SU-DHL-6 (cell line): ENCODE measurements around the gene NMU.

Experiments used
- H2AFZ ChIP-seq: fragments of 200-600 bp; sonication (generic); 2 replicates; pipeline ENCODE4 v1.6.1; 2014; ENCODE audit warnings: low read depth, mild to moderate bottlenecking, moderate library complexity, mixed read lengths, antibody characterized with exemption, low read length; ENCODE audit not compliant: severe bottlenecking
- H3F3A ChIP-seq: fragments of 200-600 bp; shearing (Covaris generic); 2 replicates; pipeline ENCODE4 v1.6.0; 2016; ENCODE audit warnings: antibody characterized with exemption, mild to moderate bottlenecking; ENCODE audit not compliant: insufficient read depth
- H3K27ac ChIP-seq: fragments of 200-600 bp; sonication (generic); 2 replicates; pipeline ENCODE4 v1.5.1; 2016; ENCODE audit warnings: low read depth, mild to moderate bottlenecking, low read length, moderate library complexity, mixed read lengths
- H3K27me3 ChIP-seq: fragments of 200-600 bp; sonication (generic), shearing (Covaris generic); 2 replicates; pipeline ENCODE4 v1.6.0; 2014; ENCODE audit warnings: mild to moderate bottlenecking, low read length
- H3K36me3 ChIP-seq: fragments of 200-600 bp; sonication (generic); 2 replicates; pipeline ENCODE4 v1.6.1; 2014; ENCODE audit warnings: mild to moderate bottlenecking, low read length, mixed read lengths
- H3K4me2 ChIP-seq: fragments of 300-600, 200-600 bp; shearing (Covaris generic), sonication (generic); 2 replicates; pipeline ENCODE4 v1.6.0; 2014; ENCODE audit warnings: low read length, low read depth, mild to moderate bottlenecking; ENCODE audit not compliant: poor library complexity, severe bottlenecking
- H3K4me3 ChIP-seq: fragments of 200-600 bp; sonication (generic); 2 replicates; pipeline ENCODE4 v1.5.1; 2014; ENCODE audit warnings: antibody characterized with exemption, low read length, mild to moderate bottlenecking, mixed read lengths; ENCODE audit not compliant: insufficient read depth, poor library complexity, severe bottlenecking
- H3K79me2 ChIP-seq: fragments of 200-600 bp; sonication (generic); 2 replicates; pipeline ENCODE4 v1.6.1; 2014; ENCODE audit warnings: mild to moderate bottlenecking, low read length, moderate library complexity; ENCODE audit not compliant: insufficient read depth
- H3K9ac ChIP-seq: fragments of 200-600 bp; sonication (generic); 2 replicates; pipeline ENCODE4 v1.7.0; 2014; ENCODE audit warnings: mild to moderate bottlenecking, low read length
- H3K9me2 ChIP-seq: fragments of 200-600 bp; sonication (generic); replicated peaks from 2 replicates; pipeline ENCODE4 v1.6.1; 2014; ENCODE audit warnings: low read length; ENCODE audit not compliant: insufficient read depth
- H3K9me3 ChIP-seq: fragments of 200-600 bp; sonication (generic); 2 replicates; pipeline ENCODE4 v1.6.1; 2014; ENCODE audit warnings: low read length, mixed read lengths; ENCODE audit not compliant: insufficient read depth
- H4K20me1 ChIP-seq: fragments of 200-600 bp; sonication (generic); 2 replicates; pipeline ENCODE4 v1.6.1; 2014; ENCODE audit warnings: low read depth, mild to moderate bottlenecking, antibody characterized with exemption, low read length, moderate library complexity, mixed read lengths
- CTCF ChIP-seq: fragments of 200-600 bp; sonication (generic); IDR thresholded peaks from one replicate; pipeline ENCODE4 v1.5.1; 2017; ENCODE audit warnings: antibody characterized with exemption, mild to moderate bottlenecking, low read length, moderate library complexity; ENCODE audit not compliant: insufficient read depth, poor library complexity, severe bottlenecking
- EZH2phosphoT487 ChIP-seq: fragments of 200-600 bp; sonication (generic), shearing (Covaris generic); conservative IDR thresholded peaks from 2 replicates; pipeline ENCODE4 v1.6.1; 2018; ENCODE audit warnings: mild to moderate bottlenecking, antibody characterized with exemption, low read length, moderate library complexity, mixed read lengths

The NMU gene

DNA sequence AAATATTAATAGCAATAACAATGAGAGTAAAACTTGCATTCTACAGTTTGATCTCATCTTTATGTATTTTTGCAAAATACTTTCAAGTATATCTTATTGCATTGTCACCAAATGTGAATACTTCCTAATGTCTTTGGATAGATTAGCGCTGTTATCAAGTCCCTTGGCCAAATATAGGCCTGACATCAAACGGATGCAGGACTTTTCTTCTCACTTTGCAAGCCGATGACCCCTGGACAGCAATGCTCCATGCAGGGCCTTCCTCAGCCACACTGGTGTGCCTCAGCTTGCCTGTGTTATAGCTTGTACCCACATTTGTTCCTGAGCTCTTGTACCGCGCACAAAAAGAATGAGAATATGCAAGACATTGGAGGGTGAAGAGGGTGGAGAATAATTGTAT lies 18.0 kb upstream of the NMU start:
- Histone ChIP-seq H3K4me2 (no peak overlapping the region), H2AFZ (no peak overlapping the region), H3K4me3 (no peak overlapping the region), H3K79me2 (no peaks in the 10 kb centered on the region), H3K27me3 (no peaks in the 10 kb centered on the region), H3K9me3 (no peaks in the 10 kb centered on the region), H3K9ac (no peak overlapping the region), H4K20me1 (no peaks in the 10 kb centered on the region), H3K27ac (no peak overlapping the region), H3K9me2 (no peaks in the 10 kb centered on the region), H3F3A (no peaks in the 10 kb centered on the region), H3K36me3 (no peaks in the 10 kb centered on the region)
- no peak for TF ChIP-seq EZH2phosphoT487
- TF ChIP-seq CTCF: no peak

DNA sequence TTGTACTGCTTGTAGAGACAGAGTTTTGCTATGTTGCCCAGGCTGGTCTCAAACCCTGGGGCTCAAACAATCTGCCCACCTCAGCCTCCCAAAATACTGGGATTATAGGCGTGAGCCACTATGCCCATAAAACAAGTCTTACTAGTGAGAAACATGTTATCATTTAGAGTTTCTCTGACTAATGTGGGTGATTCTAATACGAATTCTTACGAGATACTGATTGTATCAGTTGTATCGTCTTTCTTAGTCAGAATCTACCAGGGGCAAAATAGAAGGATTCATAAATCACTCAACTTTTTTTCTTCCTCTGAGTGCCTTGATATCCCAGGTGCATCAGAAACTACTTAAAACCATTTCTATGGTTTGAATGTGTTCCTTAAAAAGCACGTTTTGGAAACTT lies 14.4 kb upstream of the NMU start:
- no peaks in the 10 kb centered on the region for H3K27me3 ChIP-seq
- no peak overlapping the region for H3K9ac ChIP-seq
- no peaks in the 10 kb centered on the region for H3F3A ChIP-seq

DNA sequence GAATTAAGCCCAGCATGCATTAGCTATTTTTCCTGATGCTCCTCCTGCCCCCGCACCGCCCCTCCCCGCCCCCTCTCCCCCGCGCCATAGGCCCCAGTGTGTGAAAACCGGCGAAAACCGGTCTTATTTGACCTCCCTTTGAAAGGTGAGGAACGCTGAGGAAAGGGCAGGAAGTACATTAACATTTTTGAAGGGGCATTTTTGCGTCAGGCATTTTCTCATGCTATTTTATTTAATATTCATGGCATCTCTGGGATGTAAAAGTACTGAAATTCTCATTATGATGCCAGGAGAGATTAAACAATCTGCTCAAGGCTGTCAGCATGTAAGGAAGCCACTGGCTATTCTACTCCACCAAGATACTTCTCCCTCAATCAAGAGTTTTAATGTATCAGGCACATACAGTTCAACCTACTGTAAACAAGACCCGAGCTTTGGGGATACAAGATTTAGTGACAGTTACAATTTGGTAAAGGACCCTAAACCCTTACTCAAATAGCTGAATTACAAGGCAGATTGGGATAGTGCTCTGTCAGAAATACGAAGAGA lies 1.2 kb upstream of the NMU start:
- H3K27ac ChIP-seq: no peak overlapping the region

More for the DNA sequence above, 14.4 kb upstream of the NMU start:
- TF ChIP-seq CTCF (no peak), EZH2phosphoT487 (no peak)
- H3K79me2 ChIP-seq: no peaks in the 10 kb centered on the region
- no peaks in the 10 kb centered on the region for H3K36me3 ChIP-seq
- no peaks in the 10 kb centered on the region for H3K9me3 ChIP-seq
- no peaks in the 10 kb centered on the region for H4K20me1 ChIP-seq
- H3K4me3 ChIP-seq: no peak overlapping the region
- H3K4me2 ChIP-seq: no peak overlapping the region
- no peak overlapping the region for H3K27ac ChIP-seq
- no peak overlapping the region for H2AFZ ChIP-seq
- H3K9me2 ChIP-seq: no peaks in the 10 kb centered on the region

More for the DNA sequence above, 1.2 kb upstream of the NMU start:
- H3K9me3 ChIP-seq: no peaks in the 10 kb centered on the region
- H2AFZ ChIP-seq: no peak overlapping the region
- no peaks in the 10 kb centered on the region for H3K36me3 ChIP-seq
- H3K27me3 ChIP-seq: no peaks in the 10 kb centered on the region
- no peaks in the 10 kb centered on the region for H4K20me1 ChIP-seq
- H3K9me2 ChIP-seq: no peaks in the 10 kb centered on the region
- no peak overlapping the region for H3K4me2 ChIP-seq
- H3K9ac ChIP-seq: no peak overlapping the region
- no peaks in the 10 kb centered on the region for H3F3A ChIP-seq
- no peak overlapping the region for H3K4me3 ChIP-seq
- H3K79me2 ChIP-seq: no peaks in the 10 kb centered on the region
- no peak for TF ChIP-seq EZH2phosphoT487
- TF ChIP-seq CTCF: no peak
